ENCODE data around the gene RTN1.

The RTN1 gene

DNA sequence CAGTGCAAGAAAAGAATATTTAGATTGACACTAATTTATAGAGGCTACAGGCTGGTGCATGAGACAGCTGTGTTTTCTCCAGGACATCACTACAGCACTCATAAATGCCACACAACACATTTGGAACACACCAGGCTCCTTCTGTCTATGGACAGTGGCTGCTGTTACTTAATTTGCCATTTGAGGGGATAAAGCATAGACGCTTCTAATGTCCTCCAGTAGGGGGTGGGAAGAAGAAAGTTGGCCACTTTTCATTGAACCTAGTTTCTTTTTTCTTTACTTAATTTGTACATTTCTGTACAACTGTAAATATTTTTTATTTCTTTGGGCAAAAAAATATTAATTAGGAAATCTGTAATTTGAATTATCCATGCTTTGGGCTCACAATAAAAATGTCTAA is 12.4 kb upstream of the RTN1 start:
- POLR2A ChIA-PET, result no interaction called here
- CTCF ChIA-PET, result interaction anchor here (1.9 kb wide), 1 partner anchor 14 kb away, joined by 10 read pairs; no protein-coding TSS in a partner anchor
- no peak for DNase-seq (ENCODE audit: extremely low spot score)
- no peak for TF ChIP-seq CTCF (IDR thresholded peaks at IDR 0.05; ENCODE audit: control extremely low read depth, extremely low read depth, low read depth, missing control alignments)

DNA sequence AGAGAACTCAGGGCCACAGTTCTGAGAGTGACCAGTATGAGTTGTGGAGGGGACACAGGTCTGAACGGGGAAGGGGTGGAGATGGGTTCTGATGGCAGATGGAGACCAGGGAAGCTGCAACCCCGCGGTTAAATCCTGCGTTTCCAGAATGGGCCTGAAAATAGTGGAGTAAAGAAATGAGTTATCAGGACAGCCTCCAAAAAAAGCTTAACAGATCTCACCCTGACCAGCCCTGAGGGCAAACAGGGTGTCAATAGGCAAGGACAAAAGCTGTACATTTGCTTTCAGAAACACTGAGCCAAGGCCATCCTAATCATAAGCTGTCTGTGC is 555 bp upstream of the RTN1 start:
- POLR2A ChIA-PET, result no interaction called here
- DNase-seq (ENCODE audit: extremely low spot score), result no peak

GRCh38 chr14:59869381-59870255 is 958 bp downstream of the RTN1 start:
- peak; percentile 10 for DNase-seq (ENCODE audit: extremely low spot score)
- CTCF ChIA-PET, result no interaction called here
- no peak for TF ChIP-seq CTCF (IDR thresholded peaks at IDR 0.05; ENCODE audit: control extremely low read depth, extremely low read depth, low read depth, missing control alignments)
- POLR2A ChIA-PET, result no interaction called here

More for the DNA sequence above, 555 bp upstream of the RTN1 start:
- no peak for TF ChIP-seq CTCF (IDR thresholded peaks at IDR 0.05; ENCODE audit: control extremely low read depth, extremely low read depth, low read depth, missing control alignments)
- CTCF ChIA-PET, result interaction anchor here (1.3 kb wide), 1 partner anchor 27 kb away, joined by 3 read pairs; no protein-coding TSS in a partner anchor

GRCh38 chr14:59868021-59868420 is 2.6 kb downstream of the RTN1 start:
- ChIA-PET CTCF (no interaction called here), POLR2A (no interaction called here)
- no peak for TF ChIP-seq CTCF (IDR thresholded peaks at IDR 0.05; ENCODE audit: control extremely low read depth, extremely low read depth, low read depth, missing control alignments)
- no peak for DNase-seq (ENCODE audit: extremely low spot score)

DNA sequence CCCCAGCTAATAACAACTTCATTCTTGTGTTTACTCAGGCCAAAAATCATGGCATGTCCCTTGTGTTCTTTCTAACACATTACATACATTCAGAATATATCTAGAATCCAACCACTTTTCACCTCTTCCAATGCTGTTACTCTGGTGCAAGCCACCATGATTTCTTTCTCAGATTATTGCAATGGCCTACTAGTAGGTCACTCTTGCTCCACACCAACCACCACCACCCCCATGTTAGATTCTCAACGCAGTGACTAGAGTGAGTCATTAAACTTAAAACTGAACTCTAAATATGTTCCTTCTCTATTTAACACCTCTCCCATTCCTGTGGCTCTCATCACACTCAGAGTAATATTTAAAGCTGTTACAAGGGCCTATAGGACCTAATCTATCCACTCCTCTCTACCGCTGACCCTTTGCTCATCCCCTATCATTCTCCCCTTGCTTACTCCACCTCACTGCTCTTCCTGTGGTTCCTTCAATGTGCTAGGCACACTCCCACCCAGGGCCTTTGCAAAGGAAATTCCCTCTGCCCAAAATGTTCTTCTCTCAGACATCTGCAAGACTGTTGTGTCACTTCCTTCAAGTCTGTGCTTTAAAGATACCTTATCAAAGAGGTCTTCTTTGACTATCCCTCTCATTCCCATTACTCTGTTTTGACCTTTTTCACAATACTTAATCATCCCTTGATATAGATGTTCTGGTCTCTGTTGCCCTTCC is 6.6 kb downstream of the RTN1 start:
- ChIA-PET POLR2A (no interaction called here), CTCF (no interaction called here)
- no peak for DNase-seq (ENCODE audit: extremely low spot score)
- TF ChIP-seq CTCF (IDR thresholded peaks at IDR 0.05; ENCODE audit: control extremely low read depth, extremely low read depth, low read depth, missing control alignments), result no peak

DNA sequence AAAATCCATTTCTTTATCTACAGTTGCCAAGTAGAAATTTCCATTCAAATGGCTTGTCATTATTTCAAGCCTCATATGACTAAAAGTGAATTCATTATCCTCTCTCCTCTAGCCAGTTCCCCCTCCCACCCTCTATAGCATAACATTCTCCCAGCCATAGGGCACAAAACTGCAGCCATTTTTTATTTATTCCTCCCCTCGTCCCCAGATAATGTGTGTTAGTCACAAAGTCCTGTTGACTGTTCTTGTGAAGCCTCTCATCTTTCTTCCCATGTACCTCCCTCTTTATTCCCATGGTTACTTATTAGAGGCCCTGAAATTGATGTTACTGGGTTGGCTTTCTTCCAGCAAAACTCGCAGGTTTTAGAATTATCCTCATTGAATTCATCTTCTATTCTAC is 13.2 kb downstream of the RTN1 start:
- DNase-seq (ENCODE audit: extremely low spot score), result no peak
- TF ChIP-seq CTCF (IDR thresholded peaks at IDR 0.05; ENCODE audit: control extremely low read depth, extremely low read depth, low read depth, missing control alignments), result no peak
- ChIA-PET POLR2A (no interaction called here), CTCF (no interaction called here)
